ENCODE measurements around the gene NAA38.

NAA38 gene

DNA sequence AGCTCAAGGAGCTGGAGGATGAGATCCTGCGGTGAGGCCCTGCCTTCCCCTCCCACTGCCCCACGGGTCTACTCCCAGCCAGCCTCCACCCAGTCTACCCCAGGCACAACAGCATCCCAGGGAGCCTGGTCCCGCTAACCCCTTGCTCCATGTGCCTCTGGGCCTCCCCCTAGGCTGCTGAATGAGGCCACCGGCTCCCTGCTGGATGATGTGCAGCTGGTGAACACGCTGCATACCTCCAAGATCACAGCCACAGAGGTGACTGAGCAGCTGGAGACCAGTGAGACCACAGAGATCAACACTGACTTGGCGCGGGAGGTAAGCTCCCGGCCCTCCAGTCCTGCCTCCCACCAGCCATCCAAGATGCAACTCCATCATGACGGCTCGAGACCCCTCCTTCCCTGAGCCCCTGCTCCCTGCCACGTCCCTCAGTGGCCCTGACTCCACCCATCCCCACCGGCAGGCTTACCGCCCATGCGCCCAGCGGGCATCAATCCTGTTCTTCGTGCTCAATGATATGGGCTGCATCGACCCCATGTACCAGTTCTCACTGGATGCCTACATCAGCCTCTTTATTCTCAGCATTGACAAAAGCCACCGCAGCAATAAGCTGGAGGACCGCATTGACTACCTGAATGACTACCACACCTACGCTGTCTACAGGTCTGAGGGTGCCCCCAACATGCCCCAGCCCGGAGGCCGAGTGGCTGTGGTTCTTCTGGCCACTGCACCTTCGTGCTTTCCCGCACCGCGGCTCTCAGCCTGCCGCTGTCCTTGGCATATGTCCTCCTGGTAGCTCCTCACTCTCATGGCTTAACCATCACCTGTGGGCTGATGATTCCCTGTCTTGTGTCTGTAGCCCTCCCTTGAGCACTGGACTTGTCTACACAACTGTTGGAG, 38.4 kb downstream of the NAA38 start:
- CTCF ChIA-PET = interaction anchor here (0.6 to 4.0 kb wide), 13 partner anchors 14 to 461 kb away, joined by 3 to 40 read pairs (median 4); partner anchors contain the start of genes KDM6B and NAA38
- no peak overlapping the region for H3K4me3 ChIP-seq (ENCODE audit: low read depth, low read length)
- H3K9me3 ChIP-seq (ENCODE audit: control insufficient read depth, insufficient read depth, low read depth, low read length) = no peaks in the 10 kb centered on the region
- H3K36me3 ChIP-seq (ENCODE audit: control insufficient read depth in 2 of 2, insufficient read depth in 1 of 2, low read length in 2 of 2) = no peaks in the 10 kb centered on the region
- H3K4me1 ChIP-seq (ENCODE audit: control insufficient read depth, insufficient read depth, low read length) = no peaks in the 10 kb centered on the region
- POLR2A ChIA-PET = no interaction called here
- H3K27ac ChIP-seq (ENCODE audit: extremely low read depth, low read depth, low read length) = no peak overlapping the region
- TF ChIP-seq ZIC2 (tag by site-specific recombination; IDR thresholded peaks at IDR 0.05) (peak; percentile 99), ZNF48 (tag by site-specific recombination; IDR thresholded peaks at IDR 0.05) (no peak)
- TF ChIP-seq, protein P1, sequence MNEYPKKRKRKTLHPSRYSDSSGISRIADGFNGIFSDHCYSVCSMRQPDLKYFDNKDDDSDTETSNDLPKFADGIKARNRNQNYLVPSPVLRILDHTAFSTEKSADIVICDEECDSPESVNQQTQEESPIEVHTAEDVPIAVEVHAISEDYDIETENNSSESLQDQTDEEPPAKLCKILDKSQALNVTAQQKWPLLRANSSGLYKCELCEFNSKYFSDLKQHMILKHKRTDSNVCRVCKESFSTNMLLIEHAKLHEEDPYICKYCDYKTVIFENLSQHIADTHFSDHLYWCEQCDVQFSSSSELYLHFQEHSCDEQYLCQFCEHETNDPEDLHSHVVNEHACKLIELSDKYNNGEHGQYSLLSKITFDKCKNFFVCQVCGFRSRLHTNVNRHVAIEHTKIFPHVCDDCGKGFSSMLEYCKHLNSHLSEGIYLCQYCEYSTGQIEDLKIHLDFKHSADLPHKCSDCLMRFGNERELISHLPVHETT (tag by site-specific recombination; IDR thresholded peaks at IDR 0.05) = no peak

DNA sequence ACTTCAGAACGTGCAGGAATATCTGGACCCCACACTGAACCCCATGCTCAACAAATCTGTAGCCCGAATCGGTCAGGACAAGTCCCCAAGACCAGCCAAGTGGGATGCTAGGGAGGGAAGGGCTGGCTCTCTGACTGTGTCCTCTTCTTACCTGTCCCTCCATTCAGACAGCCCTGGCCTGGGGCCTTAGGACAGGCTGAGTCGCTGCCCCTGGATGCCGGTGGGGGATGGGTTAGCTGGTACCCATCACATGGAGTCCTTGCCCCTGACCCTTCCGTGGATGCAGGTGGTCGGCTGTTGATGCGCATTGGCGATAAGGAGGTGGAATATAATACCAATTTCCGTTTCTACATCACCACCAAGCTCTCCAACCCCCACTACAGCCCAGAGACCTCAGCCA, 39.3 kb downstream of the NAA38 start:
- no peaks in the 10 kb centered on the region for H3K4me1 ChIP-seq (ENCODE audit: control insufficient read depth, insufficient read depth, low read length)
- TF ChIP-seq TSHZ1 (tag by site-specific recombination; IDR thresholded peaks at IDR 0.05; ENCODE audit: borderline replicate concordance) (no peak), GLI2 (tag by site-specific recombination; IDR thresholded peaks at IDR 0.05; ENCODE audit: borderline replicate concordance, low read depth) (no peak), ZNF138 (tag by site-specific recombination; IDR thresholded peaks at IDR 0.05; ENCODE audit: borderline replicate concordance) (no peak), ZNF16 (tag by site-specific recombination; IDR thresholded peaks at IDR 0.05; ENCODE audit: low read depth) (no peak), ZNF658 (tag by site-specific recombination; IDR thresholded peaks at IDR 0.05) (no peak), ZFP3 (tag by site-specific recombination; IDR thresholded peaks at IDR 0.05; ENCODE audit: low read depth) (no peak), ZNF132 (tag by site-specific recombination; IDR thresholded peaks at IDR 0.05; ENCODE audit: borderline replicate concordance) (no peak)
- ChIA-PET POLR2A (interaction anchor here (0.5 kb wide), 1 partner anchor 30 kb away, joined by 10 read pairs; no protein-coding TSS in a partner anchor), CTCF (interaction anchor here (0.8 to 4.0 kb wide), 4 partner anchors 17 to 224 kb away, joined by 3 to 40 read pairs (median 10); partner anchors contain the start of gene KDM6B)
- no peak overlapping the region for H3K4me3 ChIP-seq (ENCODE audit: low read depth, low read length)
- H3K36me3 ChIP-seq (ENCODE audit: control insufficient read depth in 2 of 2, insufficient read depth in 1 of 2, low read length in 2 of 2) = no peaks in the 10 kb centered on the region
- no peak overlapping the region for H3K27ac ChIP-seq (ENCODE audit: extremely low read depth, low read depth, low read length)
- H3K9me3 ChIP-seq (ENCODE audit: control insufficient read depth, insufficient read depth, low read depth, low read length) = no peaks in the 10 kb centered on the region

GRCh38 chr17:7817643-7817964, 39.8 kb downstream of the NAA38 start:
- H3K4me3 ChIP-seq (ENCODE audit: low read depth, low read length) = no peak overlapping the region
- H3K36me3 ChIP-seq (ENCODE audit: control insufficient read depth in 2 of 2, insufficient read depth in 1 of 2, low read length in 2 of 2) = no peaks in the 10 kb centered on the region
- H3K27ac ChIP-seq (ENCODE audit: extremely low read depth, low read depth, low read length) = no peak overlapping the region
- POLR2A ChIA-PET = interaction anchor here (0.8 kb wide), 1 partner anchor 139 kb away, joined by 3 read pairs; no protein-coding TSS in a partner anchor
- no peaks in the 10 kb centered on the region for H3K4me1 ChIP-seq (ENCODE audit: control insufficient read depth, insufficient read depth, low read length)
- no peaks in the 10 kb centered on the region for H3K9me3 ChIP-seq (ENCODE audit: control insufficient read depth, insufficient read depth, low read depth, low read length)
- CTCF ChIA-PET = interaction anchor here (0.7 to 2.3 kb wide), 4 partner anchors 9 to 224 kb away, joined by 3 to 12 read pairs (median 8); partner anchors contain the start of gene KDM6B
- TF ChIP-seq ZNF549 (tag by site-specific recombination; IDR thresholded peaks at IDR 0.05) (no peak), EGR2 (tag by site-specific recombination; IDR thresholded peaks at IDR 0.05; ENCODE audit: low read depth) (no peak), ZNF214 (tag by site-specific recombination; IDR thresholded peaks at IDR 0.05; ENCODE audit: borderline replicate concordance) (no peak), SCRT2 (tag by site-specific recombination; IDR thresholded peaks at IDR 0.05) (no peak), ZNF777 (tag by site-specific recombination; IDR thresholded peaks at IDR 0.05; ENCODE audit: borderline replicate concordance) (no peak), ZNF132 (tag by site-specific recombination; IDR thresholded peaks at IDR 0.05; ENCODE audit: borderline replicate concordance) (no peak), ELK4 (IDR thresholded peaks at IDR 0.05; ENCODE audit: borderline replicate concordance, low read depth, low read length) (no peak), ZXDB (tag by site-specific recombination; IDR thresholded peaks at IDR 0.05) (no peak), ZNF211 (tag by site-specific recombination; IDR thresholded peaks at IDR 0.05; ENCODE audit: low read depth) (no peak), ZBTB26 (tag by site-specific recombination; optimal IDR thresholded peaks at IDR 0.05) (no peak), ZNF654 (tag by site-specific recombination; IDR thresholded peaks at IDR 0.05; ENCODE audit: low read depth) (no peak)
- TF ChIP-seq, protein P2, sequence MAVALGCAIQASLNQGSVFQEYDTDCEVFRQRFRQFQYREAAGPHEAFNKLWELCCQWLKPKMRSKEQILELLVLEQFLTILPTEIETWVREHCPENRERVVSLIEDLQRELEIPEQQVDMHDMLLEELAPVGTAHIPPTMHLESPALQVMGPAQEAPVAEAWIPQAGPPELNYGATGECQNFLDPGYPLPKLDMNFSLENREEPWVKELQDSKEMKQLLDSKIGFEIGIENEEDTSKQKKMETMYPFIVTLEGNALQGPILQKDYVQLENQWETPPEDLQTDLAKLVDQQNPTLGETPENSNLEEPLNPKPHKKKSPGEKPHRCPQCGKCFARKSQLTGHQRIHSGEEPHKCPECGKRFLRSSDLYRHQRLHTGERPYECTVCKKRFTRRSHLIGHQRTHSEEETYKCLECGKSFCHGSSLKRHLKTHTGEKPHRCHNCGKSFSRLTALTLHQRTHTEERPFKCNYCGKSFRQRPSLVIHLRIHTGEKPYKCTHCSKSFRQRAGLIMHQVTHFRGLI (tag by site-specific recombination; IDR thresholded peaks at IDR 0.05) = no peak

Measured in HEK293 (cell line).